ENCODE measurements around the gene LAMA3. TPM values are rescaled to one million over a fixed set of nuclear protein-coding genes. Genes with fewer than 3 reads are reported as not detected.
"Not testable (repeated sequence)": the region's sequence is repeated elsewhere in the genome, so short reads cannot be mapped to it uniquely, and the experiment has no call there.

LAMA3 gene
- total and polyA plus RNA-seq, 9 donors: 2.9 to 44.9 (median 14.8) TPM

GRCh38 chr18:23710946-23711345 lies 21.7 kb downstream of the LAMA3 start:
- H3K4me3 ChIP-seq: no peak overlapping the region
- no peak for DNase-seq
- no peak overlapping the region for H3K27ac ChIP-seq
- H3K9me3 ChIP-seq: no peaks in the 10 kb centered on the region
- TF ChIP-seq POLR2A (IDR thresholded peaks at IDR 0.05): no peak
- TF ChIP-seq, protein P1, sequence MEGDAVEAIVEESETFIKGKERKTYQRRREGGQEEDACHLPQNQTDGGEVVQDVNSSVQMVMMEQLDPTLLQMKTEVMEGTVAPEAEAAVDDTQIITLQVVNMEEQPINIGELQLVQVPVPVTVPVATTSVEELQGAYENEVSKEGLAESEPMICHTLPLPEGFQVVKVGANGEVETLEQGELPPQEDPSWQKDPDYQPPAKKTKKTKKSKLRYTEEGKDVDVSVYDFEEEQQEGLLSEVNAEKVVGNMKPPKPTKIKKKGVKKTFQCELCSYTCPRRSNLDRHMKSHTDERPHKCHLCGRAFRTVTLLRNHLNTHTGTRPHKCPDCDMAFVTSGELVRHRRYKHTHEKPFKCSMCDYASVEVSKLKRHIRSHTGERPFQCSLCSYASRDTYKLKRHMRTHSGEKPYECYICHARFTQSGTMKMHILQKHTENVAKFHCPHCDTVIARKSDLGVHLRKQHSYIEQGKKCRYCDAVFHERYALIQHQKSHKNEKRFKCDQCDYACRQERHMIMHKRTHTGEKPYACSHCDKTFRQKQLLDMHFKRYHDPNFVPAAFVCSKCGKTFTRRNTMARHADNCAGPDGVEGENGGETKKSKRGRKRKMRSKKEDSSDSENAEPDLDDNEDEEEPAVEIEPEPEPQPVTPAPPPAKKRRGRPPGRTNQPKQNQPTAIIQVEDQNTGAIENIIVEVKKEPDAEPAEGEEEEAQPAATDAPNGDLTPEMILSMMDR (IDR thresholded peaks at IDR 0.05): no peak
- no peak for TF ChIP-seq EP300 (IDR thresholded peaks at IDR 0.05)
- WGBS, 3 donors: 94 to 97% (median 95%) methylated on average over 1 of the region's 1 CpG
- no peaks in the 10 kb centered on the region for H3K27me3 ChIP-seq
- no peaks in the 10 kb centered on the region for H3K4me1 ChIP-seq (ENCODE audit: insufficient read depth)
- intact Hi-C loops (cut with DNase I): no loop called here
- no peaks in the 10 kb centered on the region for H3K36me3 ChIP-seq

- no peak for TF ChIP-seq EP300 (IDR thresholded peaks at IDR 0.05)
- TF ChIP-seq, protein P1 (IDR thresholded peaks at IDR 0.05): no peak
- TF ChIP-seq POLR2A (IDR thresholded peaks at IDR 0.05): no peak
- intact Hi-C loops (cut with DNase I): no loop called here
These were observed 22.2 kb downstream of the LAMA3 start for GRCh38 chr18:23711426-23711825.

DNA sequence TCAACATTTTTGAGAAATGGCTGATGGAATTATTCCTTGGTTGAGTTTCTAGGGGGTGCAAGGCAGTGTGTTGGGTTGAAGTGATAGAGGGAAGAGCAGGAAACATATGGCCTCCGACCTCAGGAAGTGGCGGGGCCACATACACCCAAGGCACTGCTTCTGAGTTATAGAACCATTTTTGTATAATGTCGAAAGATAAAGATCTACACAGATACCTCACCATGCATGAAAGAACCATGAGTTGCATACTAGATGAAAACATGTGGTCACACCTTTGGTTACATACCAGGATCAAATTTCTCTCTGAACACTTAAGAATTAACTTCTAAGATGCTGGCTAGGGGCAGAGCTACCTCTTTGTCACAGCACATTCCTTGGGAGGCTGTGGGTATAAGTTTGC lies 23.2 kb downstream of the LAMA3 start:
- TF ChIP-seq POLR2A (IDR thresholded peaks at IDR 0.05): no peak
- Histone ChIP-seq H3K9me3 (no peaks in the 10 kb centered on the region), H3K36me3 (no peaks in the 10 kb centered on the region), H3K27me3 (no peaks in the 10 kb centered on the region), H3K4me1 (ENCODE audit: insufficient read depth) (no peaks in the 10 kb centered on the region), H3K4me3 (no peak overlapping the region), H3K27ac (no peak overlapping the region)
- no peak for DNase-seq
- 92 to 95% (median 93%) methylated on average over 3 of the region's 3 CpGs for WGBS, 3 donors
- intact Hi-C loops (cut with DNase I): no loop called here

More at GRCh38 chr18:23711426-23711825, 22.2 kb downstream of the LAMA3 start:
- no peak for DNase-seq
- WGBS, 3 donors: 91 to 97% (median 94%) methylated on average over 1 of the region's 1 CpG
- Histone ChIP-seq H3K36me3 (no peaks in the 10 kb centered on the region), H3K9me3 (no peaks in the 10 kb centered on the region), H3K4me3 (no peak overlapping the region), H3K27ac (no peak overlapping the region), H3K27me3 (no peaks in the 10 kb centered on the region), H3K4me1 (ENCODE audit: insufficient read depth) (no peaks in the 10 kb centered on the region)

GRCh38 chr18:23714576-23714975 lies 25.3 kb downstream of the LAMA3 start:
- Histone ChIP-seq H3K4me3 (no peak overlapping the region), H3K4me1 (ENCODE audit: insufficient read depth) (peaks cover 4% of the 10 kb centered on the region), H3K27ac (no peak overlapping the region), H3K36me3 (no peaks in the 10 kb centered on the region), H3K9me3 (no peaks in the 10 kb centered on the region), H3K27me3 (no peaks in the 10 kb centered on the region)
- intact Hi-C loops (cut with DNase I): no loop called here
- TF ChIP-seq POLR2A (IDR thresholded peaks at IDR 0.05): no peak
- TF ChIP-seq EP300 (IDR thresholded peaks at IDR 0.05): no peak
- TF ChIP-seq, protein P1 (IDR thresholded peaks at IDR 0.05): no peak
- 84 to 97% (median 93%) methylated on average over 4 of the region's 4 CpGs for WGBS, 3 donors
- DNase-seq: no peak

GRCh38 chr18:23716079-23716478 lies 26.8 kb downstream of the LAMA3 start:
- 72 to 93% (median 83%) methylated on average over 8 of the region's 8 CpGs for WGBS, 3 donors
- intact Hi-C loops (cut with DNase I); H3K27ac ChIP-seq; H3K4me3 ChIP-seq; H3K27me3 ChIP-seq; H3K36me3 ChIP-seq; H3K9me3 ChIP-seq; H3K4me1 ChIP-seq (ENCODE audit: insufficient read depth); DNase-seq: not testable (repeated sequence)

GRCh38 chr18:23716516-23716915 lies 27.3 kb downstream of the LAMA3 start:
- 52 to 68% (median 66%) methylated on average over 3 of the region's 3 CpGs for WGBS, 3 donors
- H3K4me1 ChIP-seq (ENCODE audit: insufficient read depth): peaks cover 4% of the 10 kb centered on the region
- H3K27ac ChIP-seq: no peak overlapping the region
- H3K4me3 ChIP-seq: no peak overlapping the region
- intact Hi-C loops (cut with DNase I): no loop called here
- TF ChIP-seq, protein P1 (IDR thresholded peaks at IDR 0.05): no peak
- TF ChIP-seq POLR2A (IDR thresholded peaks at IDR 0.05) (no peak), EP300 (IDR thresholded peaks at IDR 0.05) (no peak)
- no peaks in the 10 kb centered on the region for H3K9me3 ChIP-seq
- no peak for DNase-seq
- no peaks in the 10 kb centered on the region for H3K27me3 ChIP-seq
- no peaks in the 10 kb centered on the region for H3K36me3 ChIP-seq
